K562 (cell line): ENCODE measurements around the gene DPF1. TPM values are rescaled to one million over a fixed set of nuclear protein-coding genes. Genes with fewer than 3 reads are reported as not detected.

Experiments
- CBX3 ChIP-seq, 2 experiments: IDR thresholded peaks; 1 replicate in 1 of 2; 2 replicates in 1 of 2; pipeline ENCODE4 v1.6.1; 2012; ENCODE audit warnings: inconsistent platforms in 2 of 2, low read length in 2 of 2, borderline replicate concordance in 1 of 2, control low read depth in 1 of 2
- CHD4 ChIP-seq: fragments of 200-600 bp; sonication (generic); IDR thresholded peaks from 3 replicates; pipeline ENCODE4 v1.6.1; 2012; ENCODE audit warnings: low read depth, mild to moderate bottlenecking, mixed read lengths, low read length, inconsistent platforms; ENCODE audit not compliant: insufficient read depth, insufficient replicate concordance, poor library complexity, severe bottlenecking
- DLX4 ChIP-seq: fragments of 250-450 bp; sonication (Bioruptor Pico); IDR thresholded peaks from 2 replicates; pipeline ENCODE4 v1.6.1; 2021; ENCODE audit warnings: mild to moderate bottlenecking
- ERF ChIP-seq: fragments of 450-650 bp; formaldehyde crosslinking; IDR thresholded peaks from 2 replicates; pipeline ENCODE4 v1.4.0; 2020; ENCODE audit warnings: mild to moderate bottlenecking, mixed read lengths
- FOXJ3 ChIP-seq: sonication (generic); formaldehyde crosslinking; IDR thresholded peaks from 2 replicates; pipeline ENCODE4 v1.4.0; 2020; ENCODE audit warnings: mild to moderate bottlenecking, missing genetic modification reagents
- HINFP ChIP-seq: fragments of 450-650 bp; conservative IDR thresholded peaks from 2 replicates; pipeline ENCODE4 v1.6.1; 2016; ENCODE audit warnings: missing genetic modification characterization, low read depth, mild to moderate bottlenecking, control low read depth, missing compliant biosample characterization
- HIVEP1 ChIP-seq: fragments of 250-450 bp; sonication (Bioruptor Pico); IDR thresholded peaks from 2 replicates; pipeline ENCODE4 v1.4.0; 2020; ENCODE audit warnings: mild to moderate bottlenecking
- HNRNPUL1 ChIP-seq: fragments of 200-400 bp; formaldehyde crosslinking; IDR thresholded peaks from 2 replicates; pipeline ENCODE4 v1.6.1; 2017; ENCODE audit warnings: low read length
- HSF4 ChIP-seq: fragments of 250-450 bp; sonication (Bioruptor Pico); IDR thresholded peaks from 2 replicates; pipeline ENCODE4 v2.1.2; 2022; ENCODE audit warnings: mild to moderate bottlenecking, moderate library complexity, borderline replicate concordance
- KDM1A ChIP-seq, 2 experiments: fragments of 450-650 bp; IDR thresholded peaks; 2 replicates each; pipeline ENCODE4 v1.6.1; 2016; ENCODE audit warnings: mild to moderate bottlenecking in 2 of 2
- MECOM ChIP-seq: fragments of 250-450 bp; sonication (Bioruptor Pico); IDR thresholded peaks from 2 replicates; pipeline ENCODE4 v1.8.0; 2022; ENCODE audit warnings: inconsistent platforms
- MED1 ChIP-seq: sonication (generic); formaldehyde crosslinking; IDR thresholded peaks from 2 replicates; pipeline ENCODE4 v1.8.1; 2023; ENCODE audit warnings: missing genetic modification reagents, borderline replicate concordance
- MTA2 ChIP-seq: fragments of 450-650 bp; IDR thresholded peaks from 2 replicates; pipeline ENCODE4 v1.6.1; 2016; ENCODE audit warnings: low read depth
- NCOA6 ChIP-seq: fragments of 450-650 bp; IDR thresholded peaks from 2 replicates; pipeline ENCODE4 v1.6.1; 2017; ENCODE audit warnings: mild to moderate bottlenecking
- PHB2 ChIP-seq: fragments of 450-650 bp; IDR thresholded peaks from 2 replicates; pipeline ENCODE4 v1.6.1; 2017; ENCODE audit warnings: low read depth
- SFPQ ChIP-seq: fragments of 200-400 bp; formaldehyde crosslinking; IDR thresholded peaks from 2 replicates; pipeline ENCODE4 v1.6.1; 2017; ENCODE audit warnings: mild to moderate bottlenecking, low read depth, low read length, moderate library complexity
- SMARCA5 ChIP-seq: fragments of 450-650 bp; IDR thresholded peaks from 2 replicates; pipeline ENCODE4 v1.6.1; 2016
- SRSF3 ChIP-seq: fragments of 200-400 bp; formaldehyde crosslinking; IDR thresholded peaks from 2 replicates; pipeline ENCODE4 v1.6.1; 2016; ENCODE audit warnings: mild to moderate bottlenecking, low read length, moderate library complexity; ENCODE audit not compliant: insufficient read depth
- ZBTB17 ChIP-seq: fragments of 450-650 bp; formaldehyde crosslinking; IDR thresholded peaks from 2 replicates; pipeline ENCODE4 v1.4.0; 2020; ENCODE audit warnings: mild to moderate bottlenecking
- ZNF124 ChIP-seq: sonication (generic); formaldehyde crosslinking; IDR thresholded peaks from 2 replicates; pipeline ENCODE4 v1.8.1; 2022; ENCODE audit warnings: missing genetic modification reagents
- ZNF197 ChIP-seq: fragments of 200-800 bp; sonication (Bioruptor generic); IDR thresholded peaks from 2 replicates; pipeline ENCODE4 v1.6.1; 2016; ENCODE audit warnings: low read depth, missing genetic modification characterization, missing compliant biosample characterization
- ZNF263 ChIP-seq: sonication (generic); formaldehyde crosslinking; IDR thresholded peaks from 2 replicates; pipeline ENCODE4 v1.8.0; 2022; ENCODE audit warnings: mild to moderate bottlenecking, missing genetic modification reagents, borderline replicate concordance
- ZNF282 ChIP-seq: sonication (generic); formaldehyde crosslinking; IDR thresholded peaks from 2 replicates; pipeline ENCODE4 v1.8.1; 2023; ENCODE audit warnings: missing genetic modification reagents
- ZNF431 ChIP-seq: sonication (generic); formaldehyde crosslinking; IDR thresholded peaks from 2 replicates; pipeline ENCODE4 v1.8.0; 2022; ENCODE audit warnings: mild to moderate bottlenecking, missing genetic modification reagents
- ZNF445 ChIP-seq: fragments of 250-450 bp; sonication (Bioruptor Pico); IDR thresholded peaks from 2 replicates; pipeline ENCODE4 v1.4.0; 2020; ENCODE audit warnings: low read depth, mild to moderate bottlenecking, moderate library complexity
- ZNF740 ChIP-seq, 3 experiments: fragments of 200-800 bp in 1 of 3; sonication (Bioruptor generic) in 1 of 3; sonication (generic) in 1 of 3; formaldehyde crosslinking in 1 of 3; IDR thresholded peaks; 2 replicates each; pipeline versions ENCODE4 v1.6.1 to v1.8.0; 2016 to 2022; ENCODE audit warnings: mild to moderate bottlenecking in 2 of 3, missing compliant biosample characterization in 2 of 3, missing genetic modification characterization in 2 of 3, missing genetic modification reagents in 1 of 3
- polyA plus RNA-seq, 8 experiments: library from polyadenylated mRNA; depleted of rRNA in 4 of 8; stranded (reverse) in 5 of 8; unstranded in 3 of 8; fragments of >200 nt; fragmentation: Nextera tagmentation in 2 of 8; fragmentation: Illumina TruSeq in 1 of 8; extraction: Ambion mirVana in 2 of 8; extraction: Trizol in 1 of 8; gene quantifications; 2 replicates each; pipeline versions ENCODE4 v1.2.1 to v1.2.3, GENCODE V29; 2011 to 2014; ENCODE audit warnings: inconsistent platforms in 1 of 8, missing spikeins in 1 of 8
- total RNA-seq, 7 experiments: library from RNA; depleted of rRNA in 6 of 7; stranded (reverse); fragments of >200 nt in 6 of 7; fragmentation: Illumina TruSeq in 2 of 7; extraction: Trizol in 2 of 7; gene quantifications; 2 replicates each; pipeline versions ENCODE4 v1.2.1 to v1.2.3, GENCODE V29; 2011 to 2021; ENCODE audit warnings: low replicate concordance in 1 of 7

Gene DPF1
- total and polyA plus RNA-seq, 9 of the 15 experiments (the other 6 are each of a cell fraction or from before 2014, with no cell fraction given) = 0.10 to 5.7 (median 3.1) TPM

- no peak for TF ChIP-seq DLX4 (CRISPR knock-in tag)
- TF ChIP-seq KDM1A (IDR thresholded peaks at IDR 0.05) = peak; percentile 75 to 88
- peak; percentile 92 for TF ChIP-seq ZNF740 (CRISPR knock-in tag; IDR thresholded peaks at IDR 0.05)
- TF ChIP-seq ZNF740 (tag; IDR thresholded peaks at IDR 0.05) = peak in 1 of 2 experiments; percentile 83; a peak in 2 of 4 replicates
- TF ChIP-seq ERF = no peak
- peak in 1 of 2 experiments; percentile 56; a peak in 1 of 3 replicates for TF ChIP-seq CBX3 (IDR thresholded peaks at IDR 0.05; ENCODE audit: borderline replicate concordance in 1 of 2, low read length in 2 of 2)
- TF ChIP-seq HIVEP1 (CRISPR knock-in tag) = no peak
- no peak for TF ChIP-seq ZBTB17
- no peak for TF ChIP-seq MTA2
- no peak for TF ChIP-seq MECOM
- TF ChIP-seq ZNF431 (CRISPR knock-in tag) = no peak
- no peak for TF ChIP-seq ZNF445 (CRISPR knock-in tag)
- TF ChIP-seq ZNF263 (CRISPR knock-in tag) = no peak
- no peak for TF ChIP-seq ZNF124 (CRISPR knock-in tag)
- no peak for TF ChIP-seq SRSF3
- TF ChIP-seq HSF4 (CRISPR knock-in tag) = no peak
- TF ChIP-seq ZNF197 (CRISPR knock-in tag) = no peak
- TF ChIP-seq ZNF282 (CRISPR knock-in tag) = no peak
- TF ChIP-seq MED1 = no peak
- TF ChIP-seq FOXJ3 (CRISPR knock-in tag) = no peak
- TF ChIP-seq CHD4 = peak; percentile 79
- TF ChIP-seq PHB2 = no peak
- no peak for TF ChIP-seq SFPQ
- TF ChIP-seq SMARCA5 = peak; percentile 87
- no peak for TF ChIP-seq NCOA6
- TF ChIP-seq HINFP (tag) = no peak
- no peak for TF ChIP-seq HNRNPUL1
These were observed 5.8 kb downstream of the DPF1 start (continued) for GRCh38 chr19:38218204-38218603.
